SK-N-SH (cell line): Measurements from ENCODE around the gene SLC26A11. TPM values are rescaled to one million over a fixed set of nuclear protein-coding genes. Genes with fewer than 3 reads are reported as not detected.

Experiments
- CTCF ChIA-PET: fragments of 300-600, 350-600 bp; formaldehyde crosslinking; extraction: SDS; loops from one replicate; lab custom pipeline; 2021; lab: Yijun Ruan, JAX
- POLR2A ChIA-PET: fragments of 350-600 bp; sonication (Branson Sonifier 250); formaldehyde crosslinking; extraction: SDS; loops from one replicate; lab custom pipeline; 2020; ENCODE audit warnings: antibody characterized with exemption, inconsistent platforms; lab: Yijun Ruan, JAX
- DNase-seq: peaks from one replicate; pipeline ENCODE4 v3.0.0; 2012
- H2AFZ ChIP-seq: fragments of 200-600 bp; sonication (generic); 2 replicates; pipeline ENCODE4 v1.8.1; 2016; ENCODE audit warnings: antibody characterized with exemption, mild to moderate bottlenecking, low read depth
- H3F3A ChIP-seq: fragments of 200-600 bp; sonication (generic); replicated peaks from 2 replicates; pipeline ENCODE3; 2016; ENCODE audit warnings: antibody characterized with exemption, mild to moderate bottlenecking; ENCODE audit not compliant: insufficient read depth
- H3K27ac ChIP-seq, 2 experiments: fragments of 200-500 bp in 1 of 2; fragments of 200-600 bp in 1 of 2; sonication (Bioruptor generic) in 1 of 2; sonication (generic), shearing (Covaris generic) in 1 of 2; 2 replicates each; pipeline versions ENCODE4 v1.5.1 to v1.6.1; 2014 to 2016; ENCODE audit warnings: low read depth in 2 of 2, inconsistent platforms in 1 of 2, low read length in 1 of 2, mild to moderate bottlenecking in 1 of 2, mixed read lengths in 1 of 2
- H3K27me3 ChIP-seq: fragments of 200-600 bp; sonication (generic), shearing (Covaris generic); 2 replicates; pipeline ENCODE4 v1.6.1; 2016; ENCODE audit warnings: mixed run types; ENCODE audit not compliant: insufficient read depth
- H3K36me3 ChIP-seq, 2 experiments: fragments of 200-500 bp in 1 of 2; fragments of 200-600 bp in 1 of 2; sonication (Bioruptor generic) in 1 of 2; sonication (generic) in 1 of 2; replicated peaks in 1 of 2; 2 replicates each; pipeline versions ENCODE3 to v1.5.1; 2014 to 2016; ENCODE audit warnings: low read length in 1 of 2, mild to moderate bottlenecking in 1 of 2; ENCODE audit not compliant: insufficient read depth in 2 of 2, control insufficient read depth in 1 of 2
- H3K4me1 ChIP-seq, 2 experiments: fragments of 200-500 bp in 1 of 2; fragments of 200-600 bp in 1 of 2; sonication (Bioruptor generic) in 1 of 2; sonication (generic), shearing (Covaris generic) in 1 of 2; 2 replicates each; pipeline versions ENCODE4 v1.5.1 to v1.6.1; 2014 to 2016; ENCODE audit warnings: low read depth in 1 of 2, low read length in 1 of 2, mixed run types in 1 of 2; ENCODE audit not compliant: insufficient read depth in 2 of 2, control insufficient read depth in 1 of 2
- H3K4me2 ChIP-seq: fragments of 200-600 bp; sonication (generic), shearing (Covaris generic); 2 replicates; pipeline ENCODE4 v1.6.1; 2017; ENCODE audit warnings: mixed run types
- H3K4me3 ChIP-seq, 2 experiments: fragments of 200-500 bp in 1 of 2; fragments of 200-600 bp in 1 of 2; sonication (Bioruptor generic) in 1 of 2; sonication (generic), shearing (Covaris generic) in 1 of 2; 2 replicates each; pipeline versions ENCODE4 v1.5.1 to v1.8.1; 2014 to 2016; ENCODE audit warnings: low read depth in 2 of 2, inconsistent platforms in 1 of 2, low read length in 1 of 2, mild to moderate bottlenecking in 1 of 2, mixed read lengths in 1 of 2, moderate library complexity in 1 of 2
- H3K79me2 ChIP-seq: fragments of 200-600 bp; sonication (generic); 2 replicates; pipeline ENCODE4 v1.8.1; 2017; ENCODE audit warnings: mild to moderate bottlenecking; ENCODE audit not compliant: insufficient read depth
- H3K9ac ChIP-seq: fragments of 200-600 bp; sonication (generic); 2 replicates; pipeline ENCODE4 v1.6.1; 2017; ENCODE audit warnings: mixed run types
- H3K9me2 ChIP-seq: fragments of 200-600 bp; sonication (generic); 2 replicates; pipeline ENCODE4 v1.6.1; 2017; ENCODE audit warnings: mixed run types
- H3K9me3 ChIP-seq: fragments of 200-600 bp; sonication (generic); 2 replicates; pipeline ENCODE4 v1.6.1; 2017; ENCODE audit warnings: mixed run types, mild to moderate bottlenecking, moderate library complexity
- H4K20me1 ChIP-seq: fragments of 200-600 bp; sonication (generic); 2 replicates; pipeline ENCODE4 v1.6.1; 2017; ENCODE audit warnings: mild to moderate bottlenecking, mixed run types; ENCODE audit not compliant: insufficient read depth
- CHD2 ChIP-seq: fragments of 150-350 bp; IDR thresholded peaks from 2 replicates; pipeline ENCODE4 v1.6.1; 2018; ENCODE audit warnings: low read length; ENCODE audit not compliant: partially characterized antibody
- EP300 ChIP-seq, 2 experiments: IDR thresholded peaks; 2 replicates each; pipeline versions ENCODE4 v1.4.0 to v1.6.1; 2012; ENCODE audit warnings: borderline replicate concordance in 1 of 2, low read depth in 1 of 2, low read length in 1 of 2
- FOXM1 ChIP-seq: IDR thresholded peaks from 2 replicates; pipeline ENCODE4 v1.4.0; 2012; ENCODE audit warnings: low read depth, mild to moderate bottlenecking
- GABPA ChIP-seq: IDR thresholded peaks from 2 replicates; pipeline ENCODE4 v1.4.0; 2012; ENCODE audit warnings: low read depth, mild to moderate bottlenecking
- PBX3 ChIP-seq: IDR thresholded peaks from 2 replicates; pipeline ENCODE4; 2012
- POLR2AphosphoS5 ChIP-seq: IDR thresholded peaks from 2 replicates; pipeline ENCODE4 v1.6.1; 2012; ENCODE audit warnings: low read depth, low read length
- SIN3A ChIP-seq: IDR thresholded peaks from 2 replicates; pipeline ENCODE4 v1.6.1; 2012; ENCODE audit warnings: low read depth, mild to moderate bottlenecking, low read length, moderate library complexity, borderline replicate concordance
- SMC3 ChIP-seq: IDR thresholded peaks from 2 replicates; pipeline ENCODE4 v1.6.1; 2012; ENCODE audit warnings: low read depth, low read length, improper control_type of control experiment
- TEAD4 ChIP-seq: IDR thresholded peaks from 2 replicates; pipeline ENCODE4 v1.4.0; 2012; ENCODE audit warnings: mild to moderate bottlenecking, borderline replicate concordance; ENCODE audit not compliant: insufficient read depth
- YY1 ChIP-seq: IDR thresholded peaks from 2 replicates; pipeline ENCODE4 v1.4.0; 2012; ENCODE audit warnings: low read depth, mild to moderate bottlenecking
- WGBS: methylation state at CpG from one replicate; pipeline ENCODE4 v1.1.6; 2017; ENCODE audit warnings: low lambda C conversion rate; 5-methylcytosine and 5-hydroxymethylcytosine counted together
- polyA plus RNA-seq, 3 experiments: library from polyadenylated mRNA; depleted of rRNA; stranded (reverse); fragments of >200 nt; gene quantifications; 2 replicates each; pipeline ENCODE4 v1.2.3, GENCODE V29; 2012
- TF ChIP-seq, protein P1 (sequence below): IDR thresholded peaks from 2 replicates; pipeline ENCODE4 v1.4.0; 2012; ENCODE audit warnings: low read depth
- TF ChIP-seq, protein P2 (sequence below): IDR thresholded peaks from 2 replicates; pipeline ENCODE4 v1.4.0; 2012; ENCODE audit warnings: low read depth, borderline replicate concordance

SLC26A11 gene
- polyA plus RNA-seq, 1 of the 3 experiments (the other 2 are of a cell fraction), result 35.9 TPM

DNA sequence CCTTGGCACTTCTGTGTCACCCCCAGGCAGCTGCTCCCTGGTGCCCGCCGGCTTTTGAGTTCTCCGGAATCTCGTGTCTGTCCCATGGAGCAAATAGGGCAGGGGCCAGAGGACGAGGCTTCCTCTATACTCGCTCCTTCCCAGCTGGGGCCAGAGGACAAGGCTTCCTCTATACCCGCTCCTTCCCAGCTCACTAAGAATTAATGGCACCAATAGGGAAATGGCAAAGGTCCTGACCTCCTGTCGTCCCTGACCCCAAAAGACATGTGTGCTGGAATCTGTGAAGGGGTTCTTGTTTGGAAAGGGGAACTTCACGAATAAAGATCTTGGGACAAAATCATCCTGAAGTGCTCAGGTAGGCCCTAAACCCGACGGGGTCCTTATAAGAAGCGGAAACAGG is 7.7 kb upstream of the SLC26A11 start:
- no peak for DNase-seq
- WGBS, result 92% methylated on average over 12 of the region's 12 CpGs
- Histone ChIP-seq H3K4me1 (no peaks in the 10 kb centered on the region; a peak in 1 of 4 replicates), H3K27ac (no peak overlapping the region), H3K79me2 (peaks cover 5% of the 10 kb centered on the region; the same call in 1 of the 2 replicates), H2AFZ (no peak overlapping the region), H3K36me3 (peaks cover 27 to 75% of the 10 kb centered on the region in 2 experiments), H4K20me1 (peaks cover 6% of the 10 kb centered on the region; the same call in 1 of the 2 replicates), H3F3A (no peaks in the 10 kb centered on the region), H3K9me3 (no peaks in the 10 kb centered on the region), H3K27me3 (no peaks in the 10 kb centered on the region), H3K4me3 (no peak overlapping the region), H3K4me2 (no peak overlapping the region), H3K9ac (no peak overlapping the region), H3K9me2 (no peaks in the 10 kb centered on the region)
- no peak for TF ChIP-seq GABPA
- TF ChIP-seq YY1, result no peak
- TF ChIP-seq SMC3, result no peak
- no peak for TF ChIP-seq PBX3
- TF ChIP-seq FOXM1, result no peak
- POLR2A ChIA-PET, result no interaction called here
- CTCF ChIA-PET, result interaction anchor here (1.1 to 1.3 kb wide), 2 partner anchors 17 to 24 kb away, joined by 3 read pairs; no protein-coding TSS in a partner anchor

DNA sequence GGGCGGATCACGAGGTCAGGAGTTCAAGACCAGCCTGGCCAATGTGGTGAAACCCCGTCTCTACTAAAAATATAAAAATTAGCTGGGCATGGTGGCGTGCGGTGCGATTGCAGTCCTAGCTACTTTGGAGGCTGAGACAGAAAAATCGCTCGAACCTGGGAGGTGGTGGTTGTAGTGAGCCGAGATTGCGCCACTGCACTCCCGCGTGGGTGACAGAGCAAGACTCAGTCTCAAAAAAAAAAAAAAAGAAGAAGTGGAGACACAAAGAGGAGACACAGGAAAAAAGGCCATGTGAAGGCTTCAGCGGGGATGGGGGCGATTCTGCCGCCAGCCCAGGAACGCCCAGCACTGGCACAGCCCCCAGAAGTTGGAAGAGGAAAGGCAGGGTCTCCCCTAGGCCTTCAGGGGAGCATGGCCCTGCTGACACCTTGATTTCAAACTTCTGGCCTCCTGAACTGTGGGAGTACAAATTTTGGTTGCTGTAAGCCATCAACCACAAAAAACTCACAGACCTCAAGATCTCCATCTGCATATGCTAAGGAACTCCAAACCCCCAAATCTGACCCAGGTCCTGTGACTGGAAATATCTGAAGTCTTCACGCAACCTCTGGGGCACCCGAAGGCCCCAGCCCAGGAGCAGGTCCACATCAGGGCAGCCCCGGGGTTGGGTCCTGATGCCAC is 7.1 kb upstream of the SLC26A11 start:
- H3K9me3 ChIP-seq, result no peaks in the 10 kb centered on the region
- no peak overlapping the region for H3K27ac ChIP-seq
- no peaks in the 10 kb centered on the region for H3F3A ChIP-seq
- POLR2A ChIA-PET, result no interaction called here
- TF ChIP-seq TEAD4 (no peak), POLR2AphosphoS5 (no peak), SIN3A (no peak), FOXM1 (no peak), EP300 (IDR thresholded peaks at IDR 0.05; ENCODE audit: borderline replicate concordance in 1 of 2, low read depth in 1 of 2, low read length in 1 of 2) (no peak), YY1 (no peak), CHD2 (no peak)
- TF ChIP-seq, protein P1, sequence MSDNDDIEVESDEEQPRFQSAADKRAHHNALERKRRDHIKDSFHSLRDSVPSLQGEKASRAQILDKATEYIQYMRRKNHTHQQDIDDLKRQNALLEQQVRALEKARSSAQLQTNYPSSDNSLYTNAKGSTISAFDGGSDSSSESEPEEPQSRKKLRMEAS, result no peak
- TF ChIP-seq, protein P2, sequence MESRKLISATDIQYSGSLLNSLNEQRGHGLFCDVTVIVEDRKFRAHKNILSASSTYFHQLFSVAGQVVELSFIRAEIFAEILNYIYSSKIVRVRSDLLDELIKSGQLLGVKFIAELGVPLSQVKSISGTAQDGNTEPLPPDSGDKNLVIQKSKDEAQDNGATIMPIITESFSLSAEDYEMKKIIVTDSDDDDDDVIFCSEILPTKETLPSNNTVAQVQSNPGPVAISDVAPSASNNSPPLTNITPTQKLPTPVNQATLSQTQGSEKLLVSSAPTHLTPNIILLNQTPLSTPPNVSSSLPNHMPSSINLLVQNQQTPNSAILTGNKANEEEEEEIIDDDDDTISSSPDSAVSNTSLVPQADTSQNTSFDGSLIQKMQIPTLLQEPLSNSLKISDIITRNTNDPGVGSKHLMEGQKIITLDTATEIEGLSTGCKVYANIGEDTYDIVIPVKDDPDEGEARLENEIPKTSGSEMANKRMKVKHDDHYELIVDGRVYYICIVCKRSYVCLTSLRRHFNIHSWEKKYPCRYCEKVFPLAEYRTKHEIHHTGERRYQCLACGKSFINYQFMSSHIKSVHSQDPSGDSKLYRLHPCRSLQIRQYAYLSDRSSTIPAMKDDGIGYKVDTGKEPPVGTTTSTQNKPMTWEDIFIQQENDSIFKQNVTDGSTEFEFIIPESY, result no peak
- H3K79me2 ChIP-seq, result peaks cover 11% of the 10 kb centered on the region; the same call in 1 of the 2 replicates
- H3K36me3 ChIP-seq, result peaks cover 27 to 74% of the 10 kb centered on the region in 2 experiments
- WGBS, result 95% methylated on average over 18 of the region's 19 CpGs
- peaks cover 0 to 2% of the 10 kb centered on the region in 2 experiments; a peak in 1 of 4 replicates for H3K4me1 ChIP-seq
- no peaks in the 10 kb centered on the region for H3K9me2 ChIP-seq
- DNase-seq, result no peak
- H4K20me1 ChIP-seq, result peaks cover 12% of the 10 kb centered on the region
- no peaks in the 10 kb centered on the region for H3K27me3 ChIP-seq
- no peak overlapping the region for H3K9ac ChIP-seq
- H3K4me3 ChIP-seq, result no peak overlapping the region
- no peak overlapping the region for H3K4me2 ChIP-seq
- H2AFZ ChIP-seq, result no peak overlapping the region
- CTCF ChIA-PET, result interaction anchor here (1.1 to 1.3 kb wide), 2 partner anchors 17 to 24 kb away, joined by 3 read pairs; no protein-coding TSS in a partner anchor
